HG02588 (cell line): Measurements from ENCODE around the gene CTSH.
"Not testable (repeated sequence)": the region's sequence is repeated elsewhere in the genome, so short reads cannot be mapped to it uniquely, and the experiment has no call there.

Source experiments
- ATAC-seq: cut with Tn5 transposase; IDR thresholded peaks from one replicate; pipeline ENCODE4 v1.9.1; 2021; ENCODE audit warnings: mild to moderate bottlenecking, moderate library complexity; ENCODE audit not compliant: unreplicated experiment

CTSH gene

DNA sequence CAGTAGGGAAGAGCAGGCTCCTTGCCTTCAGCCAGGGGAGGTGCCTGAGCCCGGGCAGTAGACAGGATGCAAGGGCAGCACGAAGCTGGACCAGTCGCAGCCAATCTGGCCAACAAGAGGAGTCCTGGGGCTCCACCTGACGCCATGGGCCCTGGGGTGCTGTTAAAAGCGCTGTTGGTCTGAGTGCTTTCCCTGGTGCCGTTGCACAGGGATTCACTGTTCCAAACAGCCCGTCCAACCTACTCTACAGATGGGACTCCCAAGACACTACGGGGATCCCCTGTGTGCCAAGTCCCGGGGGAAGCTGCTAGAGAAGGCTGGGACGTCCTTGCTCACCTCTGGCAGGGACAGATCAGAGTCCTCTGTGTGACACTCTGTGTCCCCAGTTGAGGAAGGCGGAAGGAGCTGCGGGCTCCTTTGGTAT lies 632 bp downstream of the CTSH start:
- ATAC-seq = peak; percentile 39

- ATAC-seq = no peak
Measured at GRCh38 chr15:78943692-78944091, 1.2 kb downstream of the CTSH start.

- ATAC-seq = no peak
Measured at GRCh38 chr15:78942741-78943140, 2.1 kb downstream of the CTSH start.

DNA sequence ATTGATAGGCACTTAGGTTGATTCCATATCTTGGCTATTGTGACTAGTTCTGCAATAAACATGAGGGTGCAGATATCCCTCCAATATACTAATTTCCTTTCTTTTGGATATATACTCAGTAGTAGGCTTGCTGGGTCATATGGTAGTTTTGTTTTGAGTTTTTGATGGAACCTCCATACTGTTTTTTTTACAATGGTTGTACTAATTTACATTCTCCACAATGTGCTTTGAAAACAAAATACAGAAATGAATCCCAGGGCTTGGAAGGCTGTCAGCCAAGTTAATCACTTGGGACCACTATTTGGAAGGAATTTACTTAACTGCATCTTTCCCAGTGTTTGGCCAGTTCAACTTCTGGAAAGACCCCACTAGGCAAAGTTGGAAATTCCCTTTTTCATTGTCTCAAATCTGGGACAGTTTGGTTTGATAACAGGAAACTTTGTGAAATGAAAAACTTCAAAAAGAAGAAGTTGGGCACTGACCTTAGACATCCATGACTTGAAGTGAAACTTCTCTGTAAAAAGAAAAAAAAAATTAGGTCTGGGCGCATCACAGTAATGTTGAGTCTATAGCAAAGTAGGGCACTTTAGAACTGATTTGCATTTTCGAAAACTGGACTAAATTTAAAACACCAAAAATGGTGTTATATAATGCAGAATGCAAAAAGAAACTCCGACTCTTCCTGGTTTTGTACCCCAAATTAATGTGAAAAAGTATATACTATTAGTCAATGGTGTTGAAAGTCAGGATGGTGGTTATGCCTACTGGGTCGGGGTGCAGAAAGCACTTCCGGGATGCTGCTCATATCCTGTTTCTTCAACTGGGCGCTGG lies 6.0 kb downstream of the CTSH start:
- ATAC-seq = peak; percentile 55

- ATAC-seq = no peak
Measured at GRCh38 chr15:78937132-78937739, 7.6 kb downstream of the CTSH start.

DNA sequence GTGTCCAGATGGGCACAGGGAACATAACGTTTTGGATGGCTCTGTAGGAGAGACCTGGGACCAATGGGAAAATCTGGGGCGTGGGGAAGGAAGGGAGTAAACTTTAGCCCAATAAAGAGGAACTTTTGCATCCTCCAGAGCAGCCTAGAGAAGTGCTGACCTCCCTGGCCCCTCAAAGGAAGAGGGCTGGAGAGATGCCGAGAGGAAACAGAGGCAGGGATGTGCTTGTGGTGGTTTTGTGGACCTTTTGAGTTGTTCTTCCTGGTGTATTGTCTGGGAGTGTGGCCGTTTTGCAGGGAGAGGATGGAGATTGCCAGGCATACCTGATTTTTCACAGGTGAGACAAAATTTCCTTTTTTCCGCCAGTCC lies 10.2 kb downstream of the CTSH start:
- ATAC-seq = no peak

GRCh38 chr15:78933823-78934654 lies 10.8 kb downstream of the CTSH start:
- no peak for ATAC-seq

DNA sequence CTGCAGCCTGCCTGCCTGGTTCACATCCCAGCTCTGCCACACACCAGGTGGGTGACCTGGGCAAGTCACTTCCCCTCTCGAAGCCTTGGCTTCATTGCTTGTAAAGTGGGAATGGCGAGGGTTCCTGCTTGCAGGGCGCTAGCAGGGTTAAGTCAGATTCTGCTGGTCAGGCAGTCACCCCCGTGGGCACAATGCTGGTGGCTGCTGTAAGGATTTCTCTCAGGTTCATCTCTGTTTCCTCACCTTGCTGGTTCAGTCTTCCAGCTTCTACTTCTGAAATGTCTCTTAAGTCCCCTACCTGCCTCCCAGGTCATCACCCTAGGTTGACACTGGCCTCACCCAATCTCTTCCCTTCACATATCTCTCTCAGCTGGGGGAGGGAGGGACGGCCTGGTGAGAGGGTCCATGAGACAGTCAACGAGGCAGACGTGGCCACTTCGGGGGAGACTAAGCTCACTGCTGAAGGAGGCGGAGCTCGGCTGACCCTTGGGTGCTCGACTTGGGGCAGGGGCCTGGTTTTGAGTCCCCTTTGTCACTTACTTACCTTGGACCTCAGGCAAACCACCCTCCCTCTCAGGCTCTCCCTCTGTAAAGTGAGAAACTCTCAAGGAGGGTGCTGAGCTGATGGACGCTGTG lies 11.5 kb downstream of the CTSH start:
- no peak for ATAC-seq

DNA sequence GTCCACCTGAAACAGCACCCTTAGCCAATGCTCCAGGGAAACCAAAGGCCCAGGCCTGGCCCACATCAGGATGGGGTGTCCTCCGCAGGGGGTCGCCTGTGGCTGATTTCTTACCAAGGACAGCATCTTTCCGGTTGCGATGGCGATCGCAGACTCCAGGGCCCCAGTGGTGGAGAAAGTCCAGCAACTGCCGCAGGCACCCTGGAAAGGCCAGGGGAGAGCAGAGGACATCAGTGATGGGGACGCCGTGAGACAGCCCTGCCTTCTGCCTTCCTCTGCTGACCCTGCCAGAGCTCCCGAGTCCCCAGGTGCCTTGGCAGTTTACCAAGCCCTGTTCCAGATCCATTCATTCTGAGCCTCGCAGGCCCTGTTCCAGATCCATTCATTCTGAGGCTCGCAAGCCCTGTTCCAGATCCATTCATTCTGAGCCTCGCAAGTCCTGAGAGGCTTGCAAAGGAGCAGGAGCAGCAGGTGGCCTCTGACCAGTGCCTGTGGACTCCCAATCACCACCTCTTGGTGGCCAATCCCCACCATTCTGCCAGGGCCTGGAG lies 12.5 kb downstream of the CTSH start:
- no peak for ATAC-seq

GRCh38 chr15:78931439-78932257 lies 13.2 kb downstream of the CTSH start:
- ATAC-seq = no peak

GRCh38 chr15:78930577-78931388 lies 14.1 kb downstream of the CTSH start:
- ATAC-seq = no peak

GRCh38 chr15:78929536-78930264 lies 15.1 kb downstream of the CTSH start:
- ATAC-seq = no peak

DNA sequence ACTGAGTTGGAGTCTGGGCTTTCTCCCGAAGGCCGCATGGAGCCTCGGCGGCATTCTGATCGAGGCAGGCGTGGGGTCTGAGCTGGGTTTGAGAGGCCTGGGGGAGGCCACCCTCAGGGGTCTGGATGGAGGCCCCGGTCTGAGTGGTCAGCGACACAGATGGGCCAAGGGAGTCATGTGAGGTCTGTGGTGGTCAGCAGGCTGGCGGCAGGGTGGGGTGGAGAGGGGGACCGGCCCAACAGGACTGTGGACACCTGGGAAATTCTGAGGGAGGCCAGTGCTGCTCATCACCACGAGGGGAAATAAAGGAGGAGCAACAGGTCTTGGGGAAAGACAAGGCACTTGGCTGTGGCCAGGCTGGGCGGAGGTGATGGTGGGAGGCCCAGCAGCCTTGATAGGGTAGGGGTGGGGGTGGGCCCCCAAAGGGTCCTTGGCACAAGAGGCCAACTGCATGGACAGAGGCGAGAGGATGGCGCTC lies 16.2 kb downstream of the CTSH start:
- ATAC-seq = no peak

GRCh38 chr15:78928176-78928575 lies 16.7 kb downstream of the CTSH start:
- not testable (repeated sequence) for ATAC-seq

- no peak for ATAC-seq
Measured at GRCh38 chr15:78927077-78927790, 17.6 kb downstream of the CTSH start.

DNA sequence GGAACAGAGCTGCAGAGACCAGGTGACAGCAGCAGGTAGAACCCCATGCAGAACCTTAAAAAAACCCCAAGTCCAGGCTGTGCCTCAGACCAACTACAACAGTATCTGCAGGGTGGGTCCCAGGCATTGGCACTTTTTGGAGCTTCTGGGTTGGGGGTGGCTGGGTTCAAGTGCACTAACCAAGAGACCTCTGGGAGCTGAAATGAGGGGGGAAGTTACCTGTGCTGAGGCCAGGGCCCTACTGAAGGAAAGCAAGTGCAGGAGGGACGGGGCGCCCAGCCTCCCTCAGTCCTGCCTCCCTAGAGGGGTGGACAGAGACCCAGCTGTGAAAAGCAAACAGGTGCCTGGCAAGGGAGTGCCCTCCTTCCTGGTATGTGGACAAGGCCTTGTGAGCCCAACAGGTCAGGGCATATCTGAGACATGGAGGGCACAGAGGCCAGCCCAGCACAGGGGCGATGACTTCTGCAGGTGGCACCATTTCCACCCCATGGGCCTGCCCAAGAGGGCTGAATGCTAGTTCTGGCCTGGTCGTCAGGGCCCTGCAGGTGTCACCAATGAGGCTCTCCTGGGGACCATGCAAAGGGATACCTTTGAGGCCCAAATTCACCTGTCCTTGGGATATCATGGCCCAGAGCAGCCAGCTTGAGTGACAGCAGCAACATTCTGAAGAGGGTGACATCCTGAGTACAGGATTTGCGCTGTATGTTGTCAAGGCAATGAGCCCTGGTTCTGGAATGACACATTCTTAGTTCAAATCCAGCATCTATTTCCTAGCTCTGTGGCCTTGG lies 18.7 kb downstream of the CTSH start:
- ATAC-seq = no peak

GRCh38 chr15:78925076-78925624 lies 19.7 kb downstream of the CTSH start:
- ATAC-seq = no peak
